Epithelial cell of proximal tubule (primary cell): ENCODE measurements around the gene FAM149A. TPM values are rescaled to one million over a fixed set of nuclear protein-coding genes. Genes with fewer than 3 reads are reported as not detected.
A peak's percentile ranks its signal among the peaks of the same experiment; 100 is the strongest.

Experiments used
- DNase-seq: peaks from one replicate; pipeline ENCODE4 v3.0.0-alpha.2; 2011; ENCODE audit warnings: low read depth
- H3K4me3 ChIP-seq: 2 replicates; pipeline ENCODE4 v1.5.1; 2011; ENCODE audit warnings: low read depth, mild to moderate bottlenecking, low read length
- CTCF ChIP-seq: conservative IDR thresholded peaks from 2 replicates; pipeline ENCODE4 v1.5.1; 2012; ENCODE audit warnings: low read depth, mild to moderate bottlenecking, low read length
- total RNA-seq: library from RNA; depleted of rRNA; stranded (reverse); fragments of >200 nt; gene quantifications from 2 replicates; pipeline ENCODE4 v1.2.3, GENCODE V29; 2015

Gene FAM149A
- total RNA-seq, 1 donor from 2014 or later, result 25.1 TPM

GRCh38 chr4:186128842-186129241, 24.3 kb downstream of the FAM149A start:
- no peak overlapping the region for H3K4me3 ChIP-seq
- no peak for TF ChIP-seq CTCF
- DNase-seq, result no peak

- H3K4me3 ChIP-seq, result no peak overlapping the region
- DNase-seq, result no peak
- TF ChIP-seq CTCF, result no peak
Measured at GRCh38 chr4:186131935-186132334, 27.4 kb downstream of the FAM149A start.

GRCh38 chr4:186132577-186133242, 28.2 kb downstream of the FAM149A start:
- peak overlapping the region; percentile 35 for H3K4me3 ChIP-seq
- peak; percentile 53 for TF ChIP-seq CTCF
- no peak for DNase-seq

GRCh38 chr4:186134257-186134656, 29.8 kb downstream of the FAM149A start:
- no peak for TF ChIP-seq CTCF
- no peak overlapping the region for H3K4me3 ChIP-seq
- DNase-seq, result no peak

GRCh38 chr4:186134861-186135260, 30.4 kb downstream of the FAM149A start:
- H3K4me3 ChIP-seq, result no peak overlapping the region
- no peak for TF ChIP-seq CTCF
- no peak for DNase-seq

GRCh38 chr4:186137196-186137794, 32.8 kb downstream of the FAM149A start:
- no peak for DNase-seq
- TF ChIP-seq CTCF, result peak; percentile 77
- H3K4me3 ChIP-seq, result peak overlapping the region; percentile 50
